RWPE1 (cell line): Measurements from ENCODE around the gene IL31.
A peak's percentile ranks its signal among the peaks of the same experiment; 100 is the strongest.

Source experiments
- CTCF ChIA-PET: fragments of 350-600 bp; sonication (Branson Sonifier 250); formaldehyde crosslinking; extraction: SDS; loops from one replicate; lab custom pipeline; 2021; lab: Yijun Ruan, JAX
- POLR2A ChIA-PET: fragments of 400-600 bp; formaldehyde crosslinking; extraction: SDS; loops from one replicate; lab custom pipeline; 2020; ENCODE audit warnings: antibody characterized with exemption; ENCODE audit not compliant: low non-redundant PET; lab: Yijun Ruan, JAX
- DNase-seq: peaks from one replicate; pipeline ENCODE4 v3.0.0; 2012; ENCODE audit warnings: low spot score
- H3K27ac ChIP-seq: fragments of 450-650 bp; 2 replicates; pipeline ENCODE4 v1.5.1; 2017
- TF ChIP-seq, protein P1 (sequence below): fragments of 450-650 bp; conservative IDR thresholded peaks from 2 replicates; pipeline ENCODE4 v1.5.1; 2017; ENCODE audit warnings: low read depth, mild to moderate bottlenecking

Gene IL31

DNA sequence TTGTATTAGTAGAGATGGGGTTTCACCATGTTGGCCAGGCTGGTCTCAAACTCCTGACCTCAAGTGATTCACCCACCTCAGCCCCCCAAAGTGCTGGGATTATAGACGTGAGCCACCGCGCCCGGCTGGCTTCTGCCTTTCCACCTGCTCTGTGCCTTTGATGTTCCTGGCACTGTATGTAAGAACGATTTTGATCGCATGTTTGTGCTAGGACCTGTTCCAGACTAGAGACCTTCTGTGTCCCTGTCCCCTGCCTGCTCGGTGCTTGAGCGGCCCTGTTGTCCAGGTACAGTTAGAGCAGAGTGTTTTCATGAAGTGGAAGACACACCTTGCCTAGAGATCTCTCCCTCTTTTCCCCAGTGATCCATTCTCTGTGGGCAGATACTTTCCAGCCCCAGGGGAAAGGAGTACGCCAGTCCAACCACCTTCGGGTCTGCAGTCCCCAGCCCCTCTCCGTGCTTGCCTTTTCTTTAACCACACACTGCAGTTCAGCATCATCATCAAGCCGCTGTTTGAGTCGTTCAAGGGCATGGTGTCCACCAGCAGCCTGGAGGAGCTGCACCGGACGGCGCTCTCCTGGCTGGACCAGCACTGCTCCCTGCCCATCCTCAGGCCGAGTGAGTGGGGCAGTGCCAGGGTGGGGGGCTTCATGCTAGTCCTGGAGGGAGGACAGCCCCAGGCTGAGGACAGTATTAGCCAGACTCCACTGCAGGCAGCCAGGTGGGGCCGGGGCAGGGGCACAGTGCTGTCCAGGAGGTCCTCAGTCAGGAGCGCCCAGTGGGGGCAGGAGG is 33.4 kb downstream of the IL31 start:
- TF ChIP-seq, protein P1, sequence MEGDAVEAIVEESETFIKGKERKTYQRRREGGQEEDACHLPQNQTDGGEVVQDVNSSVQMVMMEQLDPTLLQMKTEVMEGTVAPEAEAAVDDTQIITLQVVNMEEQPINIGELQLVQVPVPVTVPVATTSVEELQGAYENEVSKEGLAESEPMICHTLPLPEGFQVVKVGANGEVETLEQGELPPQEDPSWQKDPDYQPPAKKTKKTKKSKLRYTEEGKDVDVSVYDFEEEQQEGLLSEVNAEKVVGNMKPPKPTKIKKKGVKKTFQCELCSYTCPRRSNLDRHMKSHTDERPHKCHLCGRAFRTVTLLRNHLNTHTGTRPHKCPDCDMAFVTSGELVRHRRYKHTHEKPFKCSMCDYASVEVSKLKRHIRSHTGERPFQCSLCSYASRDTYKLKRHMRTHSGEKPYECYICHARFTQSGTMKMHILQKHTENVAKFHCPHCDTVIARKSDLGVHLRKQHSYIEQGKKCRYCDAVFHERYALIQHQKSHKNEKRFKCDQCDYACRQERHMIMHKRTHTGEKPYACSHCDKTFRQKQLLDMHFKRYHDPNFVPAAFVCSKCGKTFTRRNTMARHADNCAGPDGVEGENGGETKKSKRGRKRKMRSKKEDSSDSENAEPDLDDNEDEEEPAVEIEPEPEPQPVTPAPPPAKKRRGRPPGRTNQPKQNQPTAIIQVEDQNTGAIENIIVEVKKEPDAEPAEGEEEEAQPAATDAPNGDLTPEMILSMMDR = no peak
- DNase-seq = no peak
- H3K27ac ChIP-seq = no peak overlapping the region
- ChIA-PET POLR2A (interaction anchor here (0.6 kb wide), 1 partner anchor 67 kb away, joined by 3 read pairs; no protein-coding TSS in a partner anchor), CTCF (no interaction called here)

GRCh38 chr12:122139941-122140340 is 34.1 kb downstream of the IL31 start:
- CTCF ChIA-PET = no interaction called here
- POLR2A ChIA-PET = interaction anchor here (0.6 kb wide), 1 partner anchor 66 kb away, joined by 3 read pairs; no protein-coding TSS in a partner anchor
- TF ChIP-seq, protein P1 = no peak
- 0 out of 2 replicates have a peak overlapping the region, but pooled peaks have one; percentile 8 for H3K27ac ChIP-seq
- no peak for DNase-seq

GRCh38 chr12:122139266-122139665 is 34.8 kb downstream of the IL31 start:
- POLR2A ChIA-PET = no interaction called here
- H3K27ac ChIP-seq = peak overlapping the region; percentile 65; the same call in 1 of the 2 replicates
- CTCF ChIA-PET = interaction anchor here (0.5 kb wide), 1 partner anchor 1832 kb away, joined by 6 read pairs; no protein-coding TSS in a partner anchor
- TF ChIP-seq, protein P1 = no peak
- DNase-seq = no peak

DNA sequence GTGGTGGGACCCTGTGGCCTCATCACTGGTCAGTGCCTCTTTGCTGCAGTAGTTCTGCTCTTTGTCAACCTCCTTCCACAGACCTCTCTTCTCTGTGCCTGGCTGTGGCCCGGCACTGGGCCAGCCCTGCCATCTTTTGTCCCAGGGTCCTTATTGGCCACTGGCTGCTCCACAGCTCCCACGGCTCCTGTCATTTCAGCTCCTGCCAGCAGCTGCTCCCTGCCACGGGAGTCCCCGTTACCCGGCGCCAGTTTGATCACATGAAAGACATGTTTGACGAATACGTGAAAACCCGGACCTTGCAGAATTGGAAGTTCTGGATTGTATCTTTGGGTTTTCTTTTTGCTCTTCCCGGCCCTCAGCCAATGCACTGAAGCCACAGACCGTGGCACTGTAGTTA is 35.4 kb downstream of the IL31 start:
- POLR2A ChIA-PET = interaction anchor here (0.6 kb wide), 1 partner anchor 1088 kb away, joined by 3 read pairs; no protein-coding TSS in a partner anchor
- DNase-seq = no peak
- peak overlapping the region; percentile 65 for H3K27ac ChIP-seq
- CTCF ChIA-PET = interaction anchor here (0.5 kb wide), 1 partner anchor 124 kb away, joined by 3 read pairs; no protein-coding TSS in a partner anchor
- TF ChIP-seq, protein P1 = no peak

DNA sequence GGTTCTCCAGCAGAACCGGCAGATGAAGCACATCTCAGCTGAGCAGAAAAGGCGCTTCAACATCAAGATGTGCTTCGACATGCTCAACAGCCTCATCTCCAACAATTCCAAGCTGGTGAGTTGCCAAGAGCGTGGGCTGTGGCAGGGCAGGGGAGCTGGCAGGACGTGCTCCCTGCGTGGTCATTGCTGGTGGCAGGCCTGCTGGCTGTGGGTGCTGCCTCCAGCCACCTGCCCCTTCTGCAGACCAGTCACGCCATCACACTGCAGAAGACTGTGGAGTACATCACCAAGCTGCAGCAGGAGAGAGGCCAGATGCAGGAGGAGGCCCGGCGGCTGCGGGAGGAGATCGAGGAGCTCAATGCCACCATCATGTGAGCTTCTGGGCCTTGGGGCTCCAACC is 35.8 kb downstream of the IL31 start:
- ChIA-PET POLR2A (interaction anchor here (0.6 kb wide), 1 partner anchor 1089 kb away, joined by 3 read pairs; no protein-coding TSS in a partner anchor), CTCF (interaction anchor here (0.5 kb wide), 1 partner anchor 124 kb away, joined by 3 read pairs; no protein-coding TSS in a partner anchor)
- H3K27ac ChIP-seq = peak overlapping the region; percentile 65
- TF ChIP-seq, protein P1 = no peak
- no peak for DNase-seq

GRCh38 chr12:122137681-122138080 is 36.3 kb downstream of the IL31 start:
- POLR2A ChIA-PET = no interaction called here
- H3K27ac ChIP-seq = peak overlapping the region; percentile 65
- TF ChIP-seq, protein P1 = no peak
- CTCF ChIA-PET = no interaction called here
- peak; percentile 76 for DNase-seq
